Hematopoietic multipotent progenitor cell treated with erythropoietin and hydrocortisone succinate and interleukin-3 and kit ligand, for 15 days (in vitro differentiated cells): Measurements from ENCODE around the gene MRPL36.

Experiments
- DNase-seq: peaks from one replicate; pipeline ENCODE4 v3.0.0-alpha.2; 2015; ENCODE audit warnings: low spot score

MRPL36 gene

DNA sequence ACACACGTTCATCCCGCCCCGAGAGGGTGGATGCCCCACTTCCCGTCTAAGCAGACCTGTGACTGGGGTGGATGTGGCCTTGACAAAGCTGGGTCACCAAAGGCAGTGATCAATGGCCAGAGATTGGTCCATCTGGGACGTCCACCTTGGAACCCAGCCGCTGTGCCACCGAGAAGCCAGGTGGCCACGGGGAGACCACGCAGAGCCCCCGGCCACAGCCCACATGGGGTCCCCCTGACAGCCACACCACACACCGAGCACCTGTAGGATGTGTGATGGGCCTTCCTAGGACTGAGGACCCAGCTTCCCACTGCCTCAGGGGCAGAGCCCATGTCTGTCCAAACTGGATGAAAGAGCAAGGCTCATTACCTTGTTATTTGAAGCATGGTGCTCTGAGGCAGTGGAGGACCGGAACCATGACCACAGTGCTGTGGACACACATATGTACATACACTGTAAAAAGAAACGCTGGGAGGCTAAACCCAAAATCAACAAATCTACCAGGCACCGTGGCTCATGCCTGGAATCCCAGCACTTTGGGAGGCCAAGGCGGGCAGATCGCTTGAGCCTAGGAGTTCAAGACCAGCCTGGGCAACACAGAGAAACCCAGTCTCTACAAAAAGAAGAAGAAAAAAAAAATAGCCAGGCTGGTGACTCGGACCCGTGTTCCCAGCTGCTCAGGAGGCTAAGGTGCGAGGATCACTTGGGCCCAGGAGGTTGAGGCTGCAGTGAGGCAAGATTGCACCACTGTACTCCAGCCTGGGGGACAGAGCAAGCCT, 50.1 kb downstream of the MRPL36 start:
- no peak for DNase-seq

DNA sequence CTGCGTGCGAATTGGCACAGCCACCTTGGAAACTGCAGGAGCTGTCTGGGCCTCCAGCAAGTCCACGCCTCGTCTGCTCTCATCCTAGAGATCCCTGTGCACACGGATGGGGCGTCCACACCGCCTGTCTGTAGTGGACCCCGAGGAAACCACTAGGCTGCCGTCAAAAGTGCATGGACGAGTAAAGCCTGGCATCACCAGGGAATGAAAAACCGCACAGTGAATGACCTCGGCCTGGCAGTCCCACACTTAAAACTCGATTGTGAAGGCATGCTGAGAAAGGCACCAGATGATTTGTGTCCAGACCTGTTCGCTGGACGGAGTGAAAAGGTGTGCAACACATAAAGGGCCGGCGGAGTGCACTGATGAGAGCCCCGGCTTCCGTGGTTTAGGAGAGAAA, 50.8 kb downstream of the MRPL36 start:
- no peak for DNase-seq
